Skeletal muscle tissue (tissue), 4 donors: ENCODE results near the gene TBXT. TPM values are rescaled to one million over a fixed set of nuclear protein-coding genes. Genes with fewer than 3 reads are reported as not detected.
A peak's percentile ranks its signal among the peaks of the same experiment; 100 is the strongest.

ENCODE experiments used
- H3K27ac ChIP-seq: one replicate; pipeline ENCODE4 v1.7.0; 2013; ENCODE audit warnings: mild to moderate bottlenecking, low read depth, low read length, inconsistent platforms
- H3K27me3 ChIP-seq, 3 donors: one replicate each; pipeline ENCODE4 v1.7.0; 2013; ENCODE audit warnings: low read length in 3 of 3; ENCODE audit not compliant: control insufficient read depth in 3 of 3, insufficient read depth in 3 of 3
- H3K36me3 ChIP-seq, 3 donors: one replicate each; pipeline ENCODE4 v1.7.0; 2013; ENCODE audit warnings: low read length in 3 of 3; ENCODE audit not compliant: control insufficient read depth in 3 of 3, insufficient read depth in 3 of 3
- H3K4me1 ChIP-seq, 3 donors: one replicate each; pipeline ENCODE4 v1.7.0; 2013; ENCODE audit warnings: low read length in 3 of 3, mild to moderate bottlenecking in 3 of 3; ENCODE audit not compliant: control insufficient read depth in 3 of 3, insufficient read depth in 3 of 3
- H3K4me3 ChIP-seq, 3 donors: one replicate each; pipeline ENCODE4 v1.7.0; 2013; ENCODE audit warnings: low read length in 3 of 3
- H3K9ac ChIP-seq, 3 donors: one replicate each; pipeline ENCODE4 v1.7.0; 2013; ENCODE audit warnings: low read length in 3 of 3, mild to moderate bottlenecking in 3 of 3, moderate library complexity in 2 of 3, low read depth in 1 of 3
- H3K9me3 ChIP-seq, 3 donors: one replicate each; pipeline ENCODE4 v1.7.0; 2013; ENCODE audit warnings: low read length in 3 of 3; ENCODE audit not compliant: control insufficient read depth in 3 of 3
- total RNA-seq: library from RNA; depleted of rRNA; stranded (reverse); fragments of >200 nt; gene quantifications from one replicate; pipeline ENCODE4 v1.2.3, GENCODE V29; 2014
- donor health status: Osteomylitis.

The TBXT gene
- total RNA-seq, 1 donor from 2014 or later: not detected

- Histone ChIP-seq H3K36me3 (no peaks in the 10 kb centered on the region), H3K4me1 (peaks cover 3 to 9% (median 6%) of the 10 kb centered on the region in 3 donors), H3K27me3 (peaks cover 28 to 46% (median 43%) of the 10 kb centered on the region in 3 donors), H3K27ac (no peak overlapping the region), H3K9me3 (no peaks in the 10 kb centered on the region), H3K9ac (no peak overlapping the region), H3K4me3 (no peak overlapping the region)
These were observed 4.9 kb upstream of the TBXT start for GRCh38 chr6:166172546-166172945.

DNA sequence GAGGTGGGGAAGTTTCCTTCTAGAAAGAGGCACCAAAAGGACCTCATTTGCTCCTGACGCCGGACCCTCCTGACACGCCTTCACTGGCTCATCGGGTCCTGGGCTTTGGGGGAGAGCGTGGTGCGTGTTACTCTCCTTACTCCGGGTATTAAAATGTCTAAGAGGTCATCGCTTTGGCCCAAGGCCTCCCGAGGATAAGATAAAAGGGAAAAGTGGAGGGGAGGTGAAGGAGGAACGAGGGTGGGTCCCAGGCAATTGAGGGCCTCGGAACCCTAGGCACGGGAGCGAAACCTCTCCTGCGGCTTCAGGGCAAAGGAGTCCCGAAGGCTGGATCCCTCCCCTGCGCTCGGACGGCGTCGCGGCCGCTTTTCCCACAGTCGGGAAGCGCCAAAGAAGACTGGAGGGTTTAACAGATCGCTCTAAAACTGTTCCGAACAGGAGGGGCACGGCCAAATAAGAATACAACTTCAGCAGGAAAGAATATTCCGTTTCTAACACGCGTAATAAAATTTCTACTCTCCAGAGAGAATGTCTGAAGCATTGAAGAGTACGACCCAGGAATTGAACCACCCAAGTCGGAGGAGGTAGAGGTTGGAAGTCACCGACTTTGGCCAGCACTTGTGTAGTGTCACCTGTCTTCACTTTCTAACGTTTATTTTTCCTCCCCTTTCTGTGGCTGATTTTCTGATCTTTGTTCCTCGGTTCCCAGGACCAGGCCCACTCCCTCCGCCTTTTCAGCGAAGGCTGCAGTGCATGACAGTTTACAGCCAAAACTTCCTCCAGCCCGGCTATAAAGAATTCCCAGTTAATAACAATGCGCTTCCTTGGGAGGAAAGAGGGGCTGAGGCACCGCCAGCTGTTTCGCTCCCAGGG is 2.1 kb upstream of the TBXT start:
- peaks cover 54 to 72% (median 65%) of the 10 kb centered on the region in 3 donors for H3K27me3 ChIP-seq
- no peak overlapping the region for H3K4me3 ChIP-seq
- H3K27ac ChIP-seq: no peak overlapping the region
- H3K36me3 ChIP-seq: no peaks in the 10 kb centered on the region
- H3K9me3 ChIP-seq: no peaks in the 10 kb centered on the region
- peaks cover 5 to 9% (median 6%) of the 10 kb centered on the region in 3 donors for H3K4me1 ChIP-seq
- no peak overlapping the region for H3K9ac ChIP-seq

DNA sequence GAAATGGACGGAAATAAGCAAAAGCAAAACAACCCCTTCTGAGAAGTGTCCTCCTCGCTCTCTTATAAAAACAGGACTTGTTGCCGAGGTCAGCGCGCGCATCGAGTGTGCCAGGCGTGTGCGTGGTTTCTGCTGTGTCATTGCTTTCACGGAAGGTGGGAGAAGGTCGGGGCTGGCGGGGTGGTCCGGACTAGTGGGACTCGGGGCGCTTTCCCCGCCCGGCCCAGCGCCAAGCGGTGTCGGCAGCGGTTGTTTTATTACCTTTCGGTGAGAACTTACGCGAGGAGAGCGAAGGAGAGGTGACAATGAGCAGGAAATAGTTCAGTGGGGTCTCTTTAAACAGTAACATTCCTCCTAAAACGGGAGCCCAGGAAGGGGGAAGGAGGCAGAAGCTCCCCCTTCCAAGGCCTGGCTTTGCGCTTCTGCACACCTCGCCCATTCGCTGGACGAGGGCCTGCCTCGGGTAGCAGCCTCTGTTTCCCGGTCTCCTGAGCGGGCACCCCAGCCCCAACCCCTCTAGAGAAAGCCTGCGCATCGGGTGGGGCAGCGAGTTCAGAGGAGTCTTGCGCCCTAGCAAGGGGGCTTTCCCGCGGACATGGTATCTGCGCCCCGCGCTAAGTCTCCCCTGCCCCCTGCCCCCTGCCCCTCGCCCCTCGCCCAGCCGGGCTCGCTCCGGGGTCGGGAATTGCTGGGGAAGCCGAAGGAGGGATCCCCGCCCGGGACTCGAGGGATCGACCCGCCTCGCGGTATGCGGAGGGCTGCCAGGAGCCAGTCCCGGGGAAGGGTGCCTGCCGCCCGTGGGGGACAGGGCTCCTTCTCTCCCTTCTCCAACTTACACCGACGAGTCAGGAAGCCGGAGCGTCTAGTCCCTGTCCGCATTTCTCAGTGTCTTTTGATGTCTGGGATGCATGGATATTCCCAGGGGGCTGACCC is 1.2 kb upstream of the TBXT start:
- Histone ChIP-seq H3K27ac (no peak overlapping the region), H3K36me3 (no peaks in the 10 kb centered on the region), H3K4me1 (peaks cover 5 to 9% (median 6%) of the 10 kb centered on the region in 3 donors), H3K27me3 (peaks cover 61 to 73% (median 69%) of the 10 kb centered on the region in 3 donors), H3K4me3 (peak overlapping the region; percentile 35 to 43 (median 43)), H3K9me3 (no peaks in the 10 kb centered on the region), H3K9ac (no peak overlapping the region)

DNA sequence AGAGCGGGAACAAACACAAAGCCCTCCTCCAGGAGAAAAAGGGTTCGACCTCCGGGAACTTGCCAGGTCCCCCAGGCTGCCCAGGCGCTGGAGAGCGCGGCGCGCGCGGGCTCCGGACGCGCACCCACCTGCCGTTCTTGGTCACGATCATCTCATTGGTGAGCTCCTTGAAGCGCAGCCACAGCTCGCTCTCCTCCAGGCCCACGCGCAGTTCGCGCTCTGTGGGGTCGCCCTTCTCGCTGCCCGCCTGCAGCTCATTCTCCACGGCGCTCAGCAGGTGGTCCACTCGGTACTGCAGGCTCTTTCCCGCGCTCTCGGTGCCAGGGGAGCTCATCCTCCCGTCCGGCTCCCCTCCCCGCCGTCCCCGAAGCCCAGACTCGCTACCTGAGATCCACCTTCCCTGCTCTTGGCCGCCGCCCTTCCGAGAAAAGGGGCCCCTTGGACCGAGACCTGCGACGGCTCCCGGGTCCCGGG is 356 bp downstream of the TBXT start:
- Histone ChIP-seq H3K27me3 (peaks cover 59 to 76% (median 69%) of the 10 kb centered on the region in 3 donors), H3K36me3 (no peaks in the 10 kb centered on the region), H3K9ac (no peak overlapping the region), H3K27ac (no peak overlapping the region), H3K9me3 (no peaks in the 10 kb centered on the region), H3K4me3 (no peak overlapping the region), H3K4me1 (peaks cover 5 to 7% (median 6%) of the 10 kb centered on the region in 3 donors)

DNA sequence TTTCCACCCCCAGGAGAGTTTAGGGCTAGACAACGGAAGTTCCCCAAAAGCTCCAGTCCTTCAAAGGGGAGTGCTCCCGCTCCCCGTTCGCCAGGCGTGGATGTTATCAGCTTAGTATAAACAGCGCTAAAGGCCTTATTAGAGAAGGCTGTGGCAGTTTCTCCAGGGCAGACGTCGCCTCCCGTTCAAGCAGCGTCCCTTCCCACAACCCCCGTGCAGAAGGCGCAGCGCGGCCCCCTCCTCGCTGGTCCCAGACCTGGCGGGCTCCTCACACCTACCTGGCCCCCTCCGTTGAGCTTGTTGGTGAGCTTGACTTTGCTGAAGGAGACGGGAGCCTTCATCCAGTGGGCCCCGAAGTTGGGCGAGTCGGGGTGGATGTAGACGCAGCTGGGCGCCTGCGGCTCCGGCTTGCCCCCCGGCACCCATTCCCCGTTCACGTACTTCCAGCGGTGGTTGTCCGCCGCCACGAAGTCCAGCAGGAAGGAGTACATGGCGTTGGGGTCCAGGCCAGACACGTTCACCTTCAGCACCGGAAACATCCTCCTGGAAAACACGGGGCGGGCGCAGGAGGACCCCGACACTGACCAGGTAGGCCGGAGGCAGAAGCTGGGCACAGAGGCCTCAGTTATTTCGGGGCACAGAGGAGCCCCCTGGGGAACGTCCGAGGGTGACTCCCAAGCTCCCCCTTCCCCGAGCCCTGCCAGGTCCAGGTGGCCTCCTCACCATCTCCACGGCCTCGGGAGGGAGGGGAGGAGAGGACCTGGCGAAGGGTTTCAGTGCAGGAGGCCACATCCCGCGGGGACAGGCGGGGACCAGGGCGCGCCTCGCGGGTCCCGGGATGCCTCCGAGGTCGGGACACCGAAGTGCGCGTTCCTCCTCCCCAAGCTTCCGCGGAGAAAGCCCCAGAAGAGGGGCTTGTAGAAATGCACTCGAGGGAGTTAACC is 1.1 kb downstream of the TBXT start:
- Histone ChIP-seq H3K4me1 (peaks cover 5 to 7% (median 6%) of the 10 kb centered on the region in 3 donors), H3K9me3 (no peaks in the 10 kb centered on the region), H3K9ac (no peak overlapping the region), H3K27me3 (peaks cover 57 to 74% (median 66%) of the 10 kb centered on the region in 3 donors), H3K36me3 (no peaks in the 10 kb centered on the region), H3K27ac (no peak overlapping the region), H3K4me3 (no peak overlapping the region)

DNA sequence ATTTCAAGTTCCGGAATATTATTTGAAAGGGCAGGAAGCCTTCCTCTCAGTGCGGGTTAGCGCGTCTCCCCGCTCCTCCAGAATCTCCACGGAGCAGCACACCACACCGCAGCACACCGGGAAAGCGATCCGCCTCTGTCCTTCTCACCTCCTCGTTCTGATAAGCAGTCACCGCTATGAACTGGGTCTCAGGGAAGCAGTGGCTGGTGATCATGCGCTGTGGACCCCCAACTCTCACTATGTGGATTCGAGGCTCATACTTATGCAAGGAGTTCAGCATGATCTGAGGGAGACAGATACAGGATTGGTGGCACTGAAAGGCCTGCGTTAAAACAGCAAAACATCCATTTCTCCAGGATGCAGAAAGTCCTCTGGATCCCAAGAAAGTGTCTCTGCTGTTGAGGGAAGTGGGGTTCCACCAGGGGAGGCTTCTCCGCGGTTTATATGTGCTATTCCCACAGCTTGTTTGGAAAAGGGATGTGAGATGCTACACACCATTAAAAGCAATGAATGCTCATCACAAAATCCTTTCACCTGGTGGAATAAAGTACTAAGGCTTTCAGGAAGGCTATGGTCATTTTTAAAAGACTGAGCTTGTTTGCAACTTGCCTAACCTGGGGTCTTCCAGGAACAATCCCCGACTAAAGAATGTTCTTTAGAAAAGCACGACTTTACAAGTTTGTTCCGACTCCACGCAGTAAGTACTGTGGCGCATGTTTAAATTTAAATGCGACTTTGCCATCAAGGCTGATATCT is 1.9 kb downstream of the TBXT start:
- no peaks in the 10 kb centered on the region for H3K36me3 ChIP-seq
- H3K4me3 ChIP-seq: no peak overlapping the region
- no peak overlapping the region for H3K9ac ChIP-seq
- H3K27me3 ChIP-seq: peaks cover 57 to 72% (median 58%) of the 10 kb centered on the region in 3 donors
- H3K9me3 ChIP-seq: no peaks in the 10 kb centered on the region
- peaks cover 5 to 7% (median 6%) of the 10 kb centered on the region in 3 donors for H3K4me1 ChIP-seq
- H3K27ac ChIP-seq: no peak overlapping the region

DNA sequence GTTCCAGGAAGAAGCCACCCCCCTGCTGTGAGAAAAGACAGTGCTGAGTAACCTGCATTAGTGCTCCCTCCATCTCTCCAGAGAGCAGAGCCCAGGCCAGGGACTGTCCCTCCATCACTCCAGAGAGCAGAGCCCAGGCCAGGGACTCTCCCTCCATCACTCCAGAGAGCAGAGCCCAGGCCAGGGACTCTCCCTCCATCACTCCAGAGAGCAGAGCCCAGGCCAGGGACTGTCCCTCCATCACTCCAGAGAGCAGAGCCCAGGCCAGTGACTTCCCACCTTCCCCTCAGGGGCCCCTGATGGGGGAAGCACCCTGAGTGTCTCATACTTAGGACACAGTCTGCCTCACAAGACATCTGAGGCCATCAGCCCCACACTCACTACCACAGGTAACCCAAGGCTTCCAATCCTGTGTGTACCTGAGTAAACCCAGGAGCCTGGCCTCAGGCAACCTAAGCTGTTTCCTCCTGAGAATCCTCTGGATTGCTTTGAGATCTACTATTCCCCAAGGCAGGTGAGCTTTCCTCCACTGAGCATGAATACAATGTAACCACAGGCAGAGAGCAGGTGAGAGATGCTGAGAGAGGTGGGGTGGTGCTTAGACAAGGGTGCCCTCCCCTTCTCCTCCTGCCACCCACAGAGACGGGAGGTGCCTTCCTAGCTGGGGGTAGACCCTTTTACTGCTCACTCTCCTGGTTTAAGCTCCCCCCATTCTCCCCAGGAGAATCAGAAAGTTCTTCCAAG is 4.9 kb downstream of the TBXT start:
- H3K9ac ChIP-seq: no peak overlapping the region
- no peak overlapping the region for H3K27ac ChIP-seq
- no peaks in the 10 kb centered on the region for H3K36me3 ChIP-seq
- H3K27me3 ChIP-seq: peaks cover 35 to 54% (median 36%) of the 10 kb centered on the region in 3 donors
- H3K4me3 ChIP-seq: no peak overlapping the region
- no peaks in the 10 kb centered on the region for H3K9me3 ChIP-seq
- peaks cover 0 to 2% (median 0%) of the 10 kb centered on the region in 3 donors for H3K4me1 ChIP-seq

- H3K4me1 ChIP-seq: no peaks in the 10 kb centered on the region
- no peaks in the 10 kb centered on the region for H3K9me3 ChIP-seq
- H3K27me3 ChIP-seq: peaks cover 0 to 14% (median 3%) of the 10 kb centered on the region in 3 donors
- no peak overlapping the region for H3K4me3 ChIP-seq
- no peaks in the 10 kb centered on the region for H3K36me3 ChIP-seq
- H3K27ac ChIP-seq: no peak overlapping the region
- no peak overlapping the region for H3K9ac ChIP-seq
These were observed 9.6 kb downstream of the TBXT start for GRCh38 chr6:166157930-166158617.
